LNCAP (cell line): ENCODE data around the gene P2RY6.

Source experiments
- TF ChIP-seq, protein P1 (sequence below): fragments of 450-650 bp; IDR thresholded peaks from 2 replicates; pipeline ENCODE4 v1.5.1; 2017; ENCODE audit warnings: mild to moderate bottlenecking

Gene P2RY6

DNA sequence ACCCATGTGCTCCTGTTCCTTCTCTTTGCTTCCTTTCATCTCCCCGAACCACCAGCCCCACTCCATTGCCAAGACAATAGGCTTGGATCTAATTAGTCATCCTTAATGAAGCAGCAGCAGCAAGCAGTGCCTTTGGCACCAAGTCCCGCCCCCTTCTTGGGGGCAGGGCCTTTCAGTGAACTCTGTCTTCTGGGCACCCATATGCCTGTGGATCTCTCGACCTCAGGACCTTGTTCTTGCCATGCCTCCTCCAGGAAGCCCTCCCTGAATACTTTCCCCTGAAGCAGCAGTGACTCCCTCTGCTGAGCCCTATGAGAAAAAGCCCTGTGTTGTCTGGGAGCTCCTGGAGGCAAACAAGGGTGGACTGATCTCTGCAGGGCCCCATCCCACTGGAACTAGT, 68.0 kb downstream of the P2RY6 start:
- TF ChIP-seq, protein P1, sequence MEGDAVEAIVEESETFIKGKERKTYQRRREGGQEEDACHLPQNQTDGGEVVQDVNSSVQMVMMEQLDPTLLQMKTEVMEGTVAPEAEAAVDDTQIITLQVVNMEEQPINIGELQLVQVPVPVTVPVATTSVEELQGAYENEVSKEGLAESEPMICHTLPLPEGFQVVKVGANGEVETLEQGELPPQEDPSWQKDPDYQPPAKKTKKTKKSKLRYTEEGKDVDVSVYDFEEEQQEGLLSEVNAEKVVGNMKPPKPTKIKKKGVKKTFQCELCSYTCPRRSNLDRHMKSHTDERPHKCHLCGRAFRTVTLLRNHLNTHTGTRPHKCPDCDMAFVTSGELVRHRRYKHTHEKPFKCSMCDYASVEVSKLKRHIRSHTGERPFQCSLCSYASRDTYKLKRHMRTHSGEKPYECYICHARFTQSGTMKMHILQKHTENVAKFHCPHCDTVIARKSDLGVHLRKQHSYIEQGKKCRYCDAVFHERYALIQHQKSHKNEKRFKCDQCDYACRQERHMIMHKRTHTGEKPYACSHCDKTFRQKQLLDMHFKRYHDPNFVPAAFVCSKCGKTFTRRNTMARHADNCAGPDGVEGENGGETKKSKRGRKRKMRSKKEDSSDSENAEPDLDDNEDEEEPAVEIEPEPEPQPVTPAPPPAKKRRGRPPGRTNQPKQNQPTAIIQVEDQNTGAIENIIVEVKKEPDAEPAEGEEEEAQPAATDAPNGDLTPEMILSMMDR, result no peak

DNA sequence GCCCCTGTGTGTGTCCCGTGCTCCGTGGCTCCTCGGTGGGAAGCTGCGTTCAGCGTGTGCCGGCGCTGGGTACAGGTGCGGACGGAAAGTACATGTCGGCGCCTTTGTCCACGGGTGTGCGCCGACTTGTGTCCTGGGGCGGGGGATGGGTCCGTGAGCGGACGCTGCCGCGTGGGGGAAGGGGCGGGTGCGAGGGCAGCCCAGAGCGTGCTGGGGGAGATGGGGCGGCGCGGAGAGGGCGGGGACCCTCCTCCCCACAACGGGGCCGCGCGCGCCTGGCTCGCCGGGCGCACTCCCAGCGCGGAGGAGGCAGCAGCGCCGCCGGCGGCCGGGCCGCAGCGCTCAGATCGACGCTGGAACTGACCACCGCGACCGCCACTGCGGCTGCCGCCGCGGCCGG, 70.5 kb downstream of the P2RY6 start:
- TF ChIP-seq, protein P1, result no peak; the same call in 1 of the 2 replicates

DNA sequence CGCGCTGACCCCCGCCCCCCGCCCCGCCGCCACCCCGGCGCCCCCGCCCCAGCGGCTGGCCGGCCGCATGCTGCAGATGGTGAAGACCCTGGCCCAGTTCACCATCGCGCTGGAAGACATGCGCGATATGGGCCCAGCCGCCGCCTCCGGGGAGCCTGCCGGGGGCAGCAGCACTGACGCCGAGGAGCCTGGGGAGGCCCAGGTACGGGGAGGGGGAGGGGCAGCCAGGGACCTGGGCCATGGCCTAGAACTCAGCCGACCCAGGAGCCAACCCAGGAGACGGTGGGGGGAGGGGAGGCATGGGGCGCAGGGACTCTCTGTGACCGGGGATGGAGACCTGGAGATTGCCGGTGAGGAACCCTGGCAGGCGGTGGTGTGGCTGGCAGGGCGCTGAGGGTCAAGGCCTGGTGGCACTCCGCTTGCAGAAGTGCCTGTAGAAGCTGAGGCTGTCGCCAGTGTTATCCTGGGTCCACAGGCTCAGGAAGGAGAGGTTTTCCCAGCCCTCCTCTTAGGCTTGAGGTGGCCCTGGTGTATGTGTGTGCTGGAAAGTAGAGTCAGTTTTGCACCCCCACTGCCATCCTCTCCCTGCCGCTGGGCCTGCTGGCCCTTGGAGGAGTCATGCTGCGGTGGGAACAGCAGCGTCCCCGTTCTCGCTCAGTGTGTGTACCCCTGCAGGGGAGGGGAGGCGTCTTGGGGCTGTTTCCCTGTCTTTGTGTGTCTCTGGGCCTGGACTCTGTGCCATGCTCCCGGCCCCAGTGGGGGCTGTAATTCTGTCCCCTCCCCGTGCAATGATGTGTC, 71.1 kb downstream of the P2RY6 start:
- TF ChIP-seq, protein P1, result no peak

DNA sequence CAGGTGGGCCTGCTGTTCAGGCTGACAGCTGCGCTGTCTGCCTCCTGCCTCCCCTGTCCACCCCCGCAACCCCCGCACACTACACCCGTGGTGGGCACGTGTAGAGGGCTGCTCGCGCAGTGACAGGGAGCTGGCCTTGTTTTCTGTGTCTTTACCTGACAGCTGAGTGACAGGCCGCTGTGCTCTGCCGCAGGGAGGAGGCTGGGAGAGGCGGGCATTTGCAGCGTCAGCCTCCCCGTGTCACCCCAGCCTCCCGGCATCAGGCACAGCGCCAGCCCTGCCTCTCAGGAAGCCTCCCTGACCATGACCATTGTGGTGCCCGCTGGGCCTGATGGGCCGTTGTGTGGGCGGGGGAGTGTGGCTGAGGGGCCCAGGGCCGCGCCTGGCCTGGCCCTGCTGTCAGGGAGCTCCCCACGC, 72.1 kb downstream of the P2RY6 start:
- TF ChIP-seq, protein P1, result no peak

DNA sequence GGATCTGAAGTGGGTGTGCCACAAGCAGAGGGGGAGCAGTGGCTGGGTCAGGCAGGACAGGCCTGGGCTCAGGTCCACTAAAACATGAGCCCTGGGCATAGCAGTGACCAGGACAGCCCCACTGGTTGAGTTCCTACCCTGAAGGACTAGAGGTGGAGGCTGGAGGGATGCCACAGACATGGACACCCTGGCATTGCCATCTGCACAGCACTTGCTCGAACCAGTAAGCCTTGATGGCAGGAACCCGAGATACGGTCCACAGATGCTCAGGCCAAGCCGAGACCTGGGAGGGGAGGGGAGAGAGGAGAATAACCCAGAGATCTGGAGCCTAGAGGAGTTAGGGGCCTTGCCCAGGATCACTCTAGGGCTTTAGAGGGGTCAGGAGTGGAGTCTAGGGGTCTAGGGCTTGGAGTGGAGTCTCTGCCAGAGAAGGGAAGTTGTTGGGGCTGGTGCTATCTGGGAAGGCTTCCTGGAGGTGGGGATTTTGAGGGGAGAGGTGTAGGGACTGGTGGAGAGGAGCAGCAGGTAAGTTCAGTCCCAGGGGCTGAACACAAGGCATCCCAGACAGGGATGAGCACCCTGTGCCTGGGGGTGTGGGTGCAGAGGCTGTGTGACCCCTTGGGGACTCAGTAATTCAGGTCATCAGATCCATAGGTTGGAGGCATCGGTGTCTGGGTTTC, 73.5 kb downstream of the P2RY6 start:
- TF ChIP-seq, protein P1, result no peak

DNA sequence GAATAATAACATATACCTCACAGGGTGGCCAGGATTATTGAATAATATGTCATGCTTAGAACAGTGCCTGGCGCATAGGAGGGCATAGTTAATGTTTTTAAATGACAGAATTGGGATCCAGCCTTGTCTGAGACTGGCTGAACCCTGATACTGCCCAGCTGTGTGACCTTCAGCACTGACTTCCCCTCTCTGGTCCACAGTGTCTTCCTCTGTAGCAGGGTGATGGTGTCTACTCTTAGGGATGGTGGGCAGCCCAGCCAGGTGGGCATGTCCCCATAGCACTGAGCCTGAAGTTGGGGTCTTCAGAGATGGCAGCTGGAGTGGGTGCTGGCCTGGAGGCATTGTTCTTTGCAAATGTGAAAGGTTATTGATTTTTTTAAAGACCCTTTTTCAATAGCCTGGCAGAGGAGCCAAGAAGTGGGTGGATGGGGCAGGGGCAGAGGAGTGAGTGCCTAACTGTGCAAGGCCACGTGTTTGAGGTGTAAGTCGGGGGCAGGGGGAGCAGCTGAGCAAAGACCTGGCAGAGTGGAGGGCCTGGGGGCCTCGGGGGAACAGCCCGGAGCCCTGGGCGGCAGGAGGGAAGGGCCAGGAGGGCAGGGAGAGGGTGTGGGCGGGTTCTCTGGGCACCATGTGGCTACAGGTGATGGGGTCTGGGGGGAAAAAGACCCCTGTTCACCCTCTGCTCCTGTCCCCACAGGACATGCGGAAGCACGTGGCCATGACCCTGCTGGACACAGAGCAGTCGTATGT, 74.2 kb downstream of the P2RY6 start:
- TF ChIP-seq, protein P1, result no peak

DNA sequence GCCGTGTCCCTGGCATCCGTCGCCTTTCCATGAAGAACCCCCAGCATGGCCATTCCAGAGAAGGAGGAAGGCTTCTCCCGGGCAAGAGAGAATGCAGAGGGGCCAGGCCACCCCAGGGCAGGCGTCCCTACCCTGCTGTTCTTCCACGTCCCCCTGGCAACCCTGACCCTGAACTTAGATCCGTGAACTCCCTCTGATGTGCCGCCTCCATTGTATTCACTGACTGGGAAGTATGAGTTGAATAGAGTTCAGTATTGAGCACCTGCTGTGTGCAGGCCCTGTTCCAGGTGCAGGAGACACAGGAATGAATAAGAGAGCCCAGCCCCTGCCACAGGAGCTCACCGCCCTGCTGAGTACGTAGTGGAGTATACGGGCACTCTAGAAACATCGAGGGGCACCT, 74.9 kb downstream of the P2RY6 start:
- TF ChIP-seq, protein P1, result no peak
